Measurements from ENCODE around the gene SCAMP5.

Gene SCAMP5

DNA sequence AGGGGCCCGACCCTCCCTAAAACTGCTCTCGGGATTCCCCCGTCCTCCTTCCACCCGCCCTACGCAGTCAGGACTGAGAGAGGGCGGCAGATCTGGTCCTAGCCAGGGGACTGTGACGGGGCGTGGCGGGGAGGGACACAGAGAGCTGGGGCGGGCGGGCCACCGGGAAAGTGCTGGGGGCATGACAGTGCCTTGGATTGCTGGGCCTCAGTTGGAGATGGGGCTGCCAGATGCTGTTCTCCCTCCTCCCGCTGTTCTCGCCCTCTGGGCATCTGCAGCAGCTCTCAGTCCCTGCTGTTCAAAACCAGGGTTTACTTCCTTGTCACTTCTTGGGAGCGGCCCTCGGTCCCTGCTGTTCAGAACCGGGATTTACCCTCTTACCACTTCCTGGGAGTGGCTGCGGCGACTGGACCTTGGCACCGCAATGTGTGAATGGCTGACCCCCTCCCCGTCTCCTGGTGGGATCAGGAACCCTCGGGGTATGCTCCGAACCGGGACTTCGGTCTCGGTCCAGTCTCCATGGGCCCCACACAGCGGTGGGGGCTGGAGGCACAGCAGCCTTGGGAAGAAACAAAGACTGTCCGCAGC lies 36.9 kb upstream of the SCAMP5 start:
- DNase-seq (ENCODE audit: insufficient read length, low spot score) (no peak), FAIRE-seq (no peak)
- TF ChIP-seq POU2F2 (IDR thresholded peaks at IDR 0.05; ENCODE audit: low read depth, low read length) (no peak), POLR2AphosphoS5 (IDR thresholded peaks at IDR 0.05; ENCODE audit: low read depth, low read length) (no peak), POLR2A (IDR thresholded peaks at IDR 0.05; ENCODE audit: low read depth, low read length) (no peak), PAX5 (IDR thresholded peaks at IDR 0.05; ENCODE audit: insufficient read depth, low read length, severe bottlenecking) (no peak), SPI1 (IDR thresholded peaks at IDR 0.05; ENCODE audit: low read depth, low read length) (no peak), TAF1 (IDR thresholded peaks at IDR 0.05; ENCODE audit: low read depth, low read length) (no peak)

DNA sequence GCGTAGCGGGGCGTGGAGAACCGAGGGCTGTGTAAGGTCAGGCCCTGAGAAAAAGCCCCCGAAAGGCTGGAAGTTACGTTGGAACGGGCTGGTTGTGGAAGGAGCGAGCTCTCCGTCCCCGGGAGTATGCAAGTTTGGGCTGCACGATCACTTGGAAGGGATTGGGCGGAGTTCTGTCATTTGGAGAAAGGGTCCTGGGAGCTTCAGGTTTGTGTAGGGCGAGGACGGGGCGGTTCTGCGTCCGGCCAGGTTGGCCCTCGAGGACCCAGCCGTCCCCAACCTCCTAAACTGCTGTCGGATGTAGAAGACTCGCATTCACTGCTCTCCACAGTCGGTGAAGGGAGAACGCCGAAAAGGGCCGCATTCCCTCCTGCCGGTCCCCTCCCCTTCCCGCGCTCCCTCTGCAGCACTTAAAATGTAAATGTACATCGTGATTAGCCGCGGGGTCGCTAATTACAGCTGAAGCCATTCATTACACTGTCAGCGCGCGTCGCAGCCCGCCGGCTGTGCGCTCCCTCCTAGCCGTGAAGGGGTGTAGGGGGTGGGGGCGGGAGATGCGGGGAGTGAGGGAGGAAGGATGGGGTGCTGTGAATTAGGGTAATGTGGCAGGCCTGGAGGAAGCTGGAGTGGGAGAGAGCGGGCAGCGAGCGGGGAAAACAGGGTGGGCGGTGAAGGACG lies 36.3 kb upstream of the SCAMP5 start:
- DNase-seq (ENCODE audit: insufficient read length, low spot score) (no peak), FAIRE-seq (no peak)

DNA sequence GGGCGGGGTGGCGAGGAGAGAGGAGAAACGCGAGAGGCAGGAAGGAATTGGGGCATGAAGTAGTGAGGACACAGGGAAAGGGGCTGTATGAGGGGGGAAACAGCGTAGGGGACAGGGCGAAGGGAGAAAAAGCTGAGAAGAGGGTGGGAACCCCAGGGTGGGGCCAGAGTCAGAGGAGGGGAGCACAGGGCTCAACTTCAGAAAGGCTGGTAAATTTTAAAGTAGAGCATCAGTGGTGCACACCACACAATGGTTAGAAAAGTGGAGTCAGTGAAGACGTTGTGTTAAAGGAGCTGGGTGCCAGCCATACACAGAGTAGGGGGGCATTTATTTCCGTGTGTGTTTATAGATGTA lies 35.8 kb upstream of the SCAMP5 start:
- FAIRE-seq (no peak), DNase-seq (ENCODE audit: insufficient read length, low spot score) (no peak)
- TF ChIP-seq POLR2AphosphoS5 (IDR thresholded peaks at IDR 0.05; ENCODE audit: low read depth, low read length) (no peak), POU2F2 (IDR thresholded peaks at IDR 0.05; ENCODE audit: low read depth, low read length) (no peak), PAX5 (IDR thresholded peaks at IDR 0.05; ENCODE audit: insufficient read depth, low read length, severe bottlenecking) (no peak), TAF1 (IDR thresholded peaks at IDR 0.05; ENCODE audit: low read depth, low read length) (no peak), POLR2A (IDR thresholded peaks at IDR 0.05; ENCODE audit: low read depth, low read length) (no peak), SPI1 (IDR thresholded peaks at IDR 0.05; ENCODE audit: low read depth, low read length) (no peak)

More for the DNA sequence above, 36.3 kb upstream of the SCAMP5 start:
- TF ChIP-seq PAX5 (IDR thresholded peaks at IDR 0.05; ENCODE audit: insufficient read depth, low read length, severe bottlenecking): no peak
- TF ChIP-seq TAF1 (IDR thresholded peaks at IDR 0.05; ENCODE audit: low read depth, low read length): no peak
- no peak for TF ChIP-seq POU2F2 (IDR thresholded peaks at IDR 0.05; ENCODE audit: low read depth, low read length)
- no peak for TF ChIP-seq SPI1 (IDR thresholded peaks at IDR 0.05; ENCODE audit: low read depth, low read length)
- TF ChIP-seq POLR2AphosphoS5 (IDR thresholded peaks at IDR 0.05; ENCODE audit: low read depth, low read length): no peak
- TF ChIP-seq POLR2A (IDR thresholded peaks at IDR 0.05; ENCODE audit: low read depth, low read length): no peak

DNA sequence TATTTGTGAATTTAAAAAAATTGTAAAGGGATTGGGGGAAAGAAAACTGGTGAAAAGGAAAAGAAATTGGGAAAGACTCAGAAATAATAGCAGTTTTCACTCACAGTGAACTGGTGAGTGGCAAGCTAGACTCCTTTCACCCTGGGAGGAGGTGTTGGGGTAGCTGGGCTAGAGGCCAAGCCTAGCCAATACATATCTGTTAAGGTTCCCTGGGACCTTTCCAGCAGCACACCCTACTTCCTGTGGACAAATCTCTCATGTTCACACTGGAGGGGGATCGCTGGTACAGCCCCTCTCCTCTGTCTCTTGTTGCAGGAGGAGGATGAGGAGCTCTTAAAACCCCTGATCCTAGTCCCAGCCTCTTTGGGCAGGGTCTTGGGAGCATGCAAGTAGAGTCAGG lies 35.1 kb upstream of the SCAMP5 start:
- DNase-seq (ENCODE audit: insufficient read length, low spot score) (no peak), FAIRE-seq (no peak)
- no peak for TF ChIP-seq POLR2A (IDR thresholded peaks at IDR 0.05; ENCODE audit: low read depth, low read length)
- no peak for TF ChIP-seq SPI1 (IDR thresholded peaks at IDR 0.05; ENCODE audit: low read depth, low read length)

DNA sequence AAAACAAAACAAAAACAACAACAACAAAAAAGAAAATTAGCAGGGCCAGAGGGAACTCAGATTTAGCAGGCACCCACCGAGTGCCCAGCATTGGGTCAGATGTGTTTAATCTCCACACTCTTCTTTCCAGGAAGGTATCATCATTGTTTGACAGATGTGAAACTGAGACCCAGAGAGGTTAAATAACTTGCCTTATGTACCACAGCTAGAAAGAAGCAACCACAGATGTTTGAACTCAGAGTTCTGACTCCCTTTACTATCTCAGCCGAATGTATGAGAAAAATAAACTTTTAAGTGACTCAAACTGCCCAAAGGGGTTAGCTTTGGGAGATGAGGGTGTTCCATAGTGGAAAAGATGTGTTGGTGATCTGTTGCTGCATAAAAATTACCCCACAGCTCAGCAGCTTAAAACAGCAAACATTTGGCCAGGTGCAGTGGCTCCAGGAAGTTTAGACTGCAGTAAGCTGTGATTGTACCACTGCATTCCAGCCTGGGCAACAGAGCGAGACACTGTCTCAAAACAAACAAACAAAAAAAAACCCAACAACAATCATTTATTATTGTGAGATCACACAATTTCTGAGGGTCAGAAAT lies 34.3 kb upstream of the SCAMP5 start:
- TF ChIP-seq PAX5 (IDR thresholded peaks at IDR 0.05; ENCODE audit: insufficient read depth, low read length, severe bottlenecking) (no peak), POLR2A (IDR thresholded peaks at IDR 0.05; ENCODE audit: low read depth, low read length) (no peak)
- no peak for DNase-seq (ENCODE audit: insufficient read length, low spot score)
- FAIRE-seq: no peak

DNA sequence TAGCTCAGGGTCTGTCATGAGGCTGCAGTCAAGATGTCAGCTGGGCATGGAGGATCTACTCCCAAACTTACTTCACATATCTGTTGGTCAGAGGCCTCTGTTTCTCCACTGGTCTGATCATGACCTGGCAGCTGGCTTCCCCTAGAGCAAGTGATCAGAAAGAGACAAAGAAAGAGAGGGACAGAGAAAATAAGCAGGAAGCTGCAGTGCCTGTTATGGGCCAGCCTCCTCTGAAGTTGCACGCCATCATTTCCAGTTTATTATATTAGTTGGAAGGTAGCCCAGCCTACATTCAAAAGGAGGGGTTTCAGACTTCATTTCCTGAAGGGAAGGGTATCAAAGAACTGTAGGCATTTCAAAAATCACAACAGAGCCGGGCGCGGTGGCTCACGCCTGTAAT lies 33.7 kb upstream of the SCAMP5 start:
- FAIRE-seq: no peak
- TF ChIP-seq POLR2AphosphoS5 (IDR thresholded peaks at IDR 0.05; ENCODE audit: low read depth, low read length): no peak
- no peak for TF ChIP-seq TAF1 (IDR thresholded peaks at IDR 0.05; ENCODE audit: low read depth, low read length)
- TF ChIP-seq SPI1 (IDR thresholded peaks at IDR 0.05; ENCODE audit: low read depth, low read length): no peak
- TF ChIP-seq POLR2A (IDR thresholded peaks at IDR 0.05; ENCODE audit: low read depth, low read length): no peak
- no peak for TF ChIP-seq PAX5 (IDR thresholded peaks at IDR 0.05; ENCODE audit: insufficient read depth, low read length, severe bottlenecking)
- no peak for TF ChIP-seq POU2F2 (IDR thresholded peaks at IDR 0.05; ENCODE audit: low read depth, low read length)
- DNase-seq (ENCODE audit: insufficient read length, low spot score): no peak

DNA sequence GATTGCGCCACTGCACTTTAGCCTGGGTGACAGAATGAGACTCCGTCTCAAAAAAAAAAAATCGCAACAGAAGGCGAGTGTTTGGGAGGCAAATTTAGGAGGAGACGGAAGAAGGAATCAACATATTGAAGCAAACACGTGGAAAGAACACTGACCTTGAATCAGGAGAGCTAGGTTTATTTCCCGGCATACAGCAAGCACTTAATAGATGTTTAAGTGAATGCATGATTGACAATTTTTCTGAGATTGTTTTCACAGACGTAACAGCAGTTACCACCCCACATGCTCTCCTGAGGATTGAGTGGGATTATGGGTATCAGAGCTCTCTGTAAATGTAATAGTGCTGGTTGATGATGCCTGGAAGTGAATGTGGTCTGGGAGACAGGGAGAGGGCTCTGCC lies 33.1 kb upstream of the SCAMP5 start:
- no peak for DNase-seq (ENCODE audit: insufficient read length, low spot score)
- FAIRE-seq: no peak
- TF ChIP-seq SPI1 (IDR thresholded peaks at IDR 0.05; ENCODE audit: low read depth, low read length): no peak
- no peak for TF ChIP-seq POU2F2 (IDR thresholded peaks at IDR 0.05; ENCODE audit: low read depth, low read length)
- no peak for TF ChIP-seq TAF1 (IDR thresholded peaks at IDR 0.05; ENCODE audit: low read depth, low read length)
- no peak for TF ChIP-seq POLR2A (IDR thresholded peaks at IDR 0.05; ENCODE audit: low read depth, low read length)
- no peak for TF ChIP-seq PAX5 (IDR thresholded peaks at IDR 0.05; ENCODE audit: insufficient read depth, low read length, severe bottlenecking)
- no peak for TF ChIP-seq POLR2AphosphoS5 (IDR thresholded peaks at IDR 0.05; ENCODE audit: low read depth, low read length)

DNA sequence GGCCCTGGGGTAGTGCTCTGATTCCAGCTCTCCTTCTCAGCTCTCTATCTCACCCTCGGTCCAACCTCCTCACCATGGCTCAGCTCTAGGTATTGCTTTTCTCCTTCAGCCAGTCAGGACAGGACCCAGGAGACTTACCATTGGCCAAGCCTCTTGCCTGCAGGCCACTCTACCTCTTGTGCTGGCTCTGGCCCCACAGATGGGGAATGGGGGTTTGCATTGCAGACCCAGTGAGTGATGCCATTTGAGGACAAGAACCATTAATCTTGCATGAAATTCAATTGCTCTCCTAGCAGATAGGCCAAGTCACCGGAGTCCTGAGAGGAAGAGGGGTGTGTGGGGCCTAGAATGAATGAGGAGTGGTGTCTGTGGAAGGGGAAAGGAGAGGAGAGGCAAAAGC lies 32.7 kb upstream of the SCAMP5 start:
- DNase-seq (ENCODE audit: insufficient read length, low spot score) (no peak), FAIRE-seq (no peak)
- TF ChIP-seq POU2F2 (IDR thresholded peaks at IDR 0.05; ENCODE audit: low read depth, low read length): no peak
- no peak for TF ChIP-seq SPI1 (IDR thresholded peaks at IDR 0.05; ENCODE audit: low read depth, low read length)
- TF ChIP-seq POLR2A (IDR thresholded peaks at IDR 0.05; ENCODE audit: low read depth, low read length): no peak
- TF ChIP-seq PAX5 (IDR thresholded peaks at IDR 0.05; ENCODE audit: insufficient read depth, low read length, severe bottlenecking): no peak
- TF ChIP-seq POLR2AphosphoS5 (IDR thresholded peaks at IDR 0.05; ENCODE audit: low read depth, low read length): no peak
- TF ChIP-seq TAF1 (IDR thresholded peaks at IDR 0.05; ENCODE audit: low read depth, low read length): no peak

DNA sequence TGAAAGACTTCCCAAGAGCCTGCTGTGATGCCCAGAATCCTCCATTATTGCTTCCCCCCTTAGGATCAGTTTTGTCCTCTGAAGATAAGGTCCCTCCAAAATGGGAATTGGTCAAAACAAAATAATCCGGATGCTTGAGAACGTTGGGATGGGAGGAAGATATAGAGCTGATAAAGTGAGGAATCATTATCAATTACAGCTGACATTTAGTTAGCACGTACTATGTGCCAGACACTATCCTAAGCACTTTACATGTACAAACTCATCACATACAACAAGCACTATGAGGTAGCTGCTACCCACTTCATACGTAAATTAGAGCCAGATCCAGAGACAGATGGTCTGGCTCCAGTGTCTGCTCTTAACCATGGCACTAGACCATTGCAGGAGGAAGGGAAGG lies 32.1 kb upstream of the SCAMP5 start:
- DNase-seq (ENCODE audit: insufficient read length, low spot score) (no peak), FAIRE-seq (no peak)
- no peak for TF ChIP-seq POU2F2 (IDR thresholded peaks at IDR 0.05; ENCODE audit: low read depth, low read length)
- TF ChIP-seq POLR2AphosphoS5 (IDR thresholded peaks at IDR 0.05; ENCODE audit: low read depth, low read length): no peak
- TF ChIP-seq SPI1 (IDR thresholded peaks at IDR 0.05; ENCODE audit: low read depth, low read length): no peak
- no peak for TF ChIP-seq PAX5 (IDR thresholded peaks at IDR 0.05; ENCODE audit: insufficient read depth, low read length, severe bottlenecking)
- TF ChIP-seq TAF1 (IDR thresholded peaks at IDR 0.05; ENCODE audit: low read depth, low read length): no peak
- TF ChIP-seq POLR2A (IDR thresholded peaks at IDR 0.05; ENCODE audit: low read depth, low read length): no peak

DNA sequence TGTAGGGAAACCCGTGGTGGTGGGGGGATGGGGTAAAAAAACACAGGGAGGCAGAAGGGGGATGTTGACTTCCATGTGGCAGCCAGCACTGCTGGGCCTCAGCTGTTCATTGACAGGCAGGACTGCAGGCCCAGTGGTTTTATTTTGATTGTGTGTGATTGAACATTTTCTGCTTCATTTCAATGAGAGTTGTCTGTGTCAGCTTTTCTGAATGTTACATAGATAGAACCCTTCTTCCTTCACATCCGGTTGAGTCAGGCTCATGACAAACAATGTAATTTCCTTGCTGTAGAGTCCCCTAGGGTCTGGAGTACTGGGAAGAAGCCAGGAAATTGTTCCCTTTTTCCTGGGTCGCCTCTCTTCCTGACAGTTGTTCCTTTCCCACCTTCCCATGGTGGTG lies 30.6 kb upstream of the SCAMP5 start:
- no peak for FAIRE-seq
- TF ChIP-seq SPI1 (IDR thresholded peaks at IDR 0.05; ENCODE audit: low read depth, low read length) (no peak), TAF1 (IDR thresholded peaks at IDR 0.05; ENCODE audit: low read depth, low read length) (no peak), POLR2A (IDR thresholded peaks at IDR 0.05; ENCODE audit: low read depth, low read length) (no peak)
- DNase-seq (ENCODE audit: insufficient read length, low spot score): no peak
